Activated naive CD4-positive, alpha-beta T cell treated with anti-CD3 and anti-CD28 coated beads for 36 hours (primary cell): ENCODE measurements around the gene WDR38. TPM values are rescaled to one million over a fixed set of nuclear protein-coding genes. Genes with fewer than 3 reads are reported as not detected.

Experiments used
- CTCF ChIA-PET: fragments of 350-600 bp; sonication (Branson Sonifier 250); formaldehyde crosslinking; loops from one replicate; lab custom pipeline; 2021; ENCODE audit warnings: antibody characterized with exemption; lab: Charles Lee
- DNase-seq: peaks from one replicate; pipeline ENCODE4 v3.0.0-alpha.2; 2020
- H3K27ac Mint-ChIP-seq: one replicate; pipeline ENCODE4 v1.8.0; 2021; ENCODE audit warnings: mild to moderate bottlenecking, mixed read lengths
- H3K27me3 Mint-ChIP-seq: one replicate; pipeline ENCODE4 v1.8.0; 2021; ENCODE audit warnings: low read depth, mixed read lengths
- H3K36me3 Mint-ChIP-seq: one replicate; pipeline ENCODE4 v1.8.0; 2021; ENCODE audit warnings: low read depth, mixed read lengths
- H3K4me1 Mint-ChIP-seq: one replicate; pipeline ENCODE4 v1.8.0; 2021; ENCODE audit warnings: low read depth, mixed read lengths
- H3K4me3 Mint-ChIP-seq: one replicate; pipeline ENCODE4 v1.8.0; 2021; ENCODE audit warnings: mild to moderate bottlenecking, moderate library complexity, mixed read lengths
- H3K9me3 Mint-ChIP-seq: one replicate; pipeline ENCODE4 v1.8.0; 2021; ENCODE audit warnings: mixed read lengths
- intact Hi-C: fragments of 100-400 bp; cut with micrococcal nuclease; formaldehyde crosslinking; loops from one replicate; pipeline ENCODE4 v1.15.1; 2023
- total RNA-seq, 2 experiments: library from RNA; stranded (reverse); gene quantifications; one replicate each; pipeline ENCODE4 v1.2.3, GENCODE V29; 2021

WDR38 gene
- total RNA-seq, 2 experiments from 2014 or later = not detected

DNA sequence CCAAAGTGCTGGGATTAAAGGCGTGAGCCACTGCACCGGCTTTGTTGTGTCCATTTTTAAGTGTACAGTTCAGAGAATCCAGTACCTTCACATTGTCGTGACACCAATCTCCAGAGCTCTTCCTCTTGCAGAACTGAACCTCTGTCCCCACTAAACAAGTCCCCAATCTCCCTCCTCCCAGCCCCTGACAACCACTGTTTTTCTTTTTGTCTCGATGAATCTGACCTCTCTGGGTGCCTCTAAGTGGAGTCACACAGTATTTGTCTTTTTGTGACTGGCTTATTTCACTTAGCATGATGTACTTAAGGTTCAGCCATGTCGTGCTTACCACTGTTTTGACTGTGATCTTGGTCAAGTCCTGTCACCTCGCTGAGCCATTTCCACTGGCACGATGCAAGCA, 1.6 kb downstream of the WDR38 start:
- peaks cover 39% of the 10 kb centered on the region for H3K4me1 Mint-ChIP-seq
- H3K36me3 Mint-ChIP-seq = peaks cover 24% of the 10 kb centered on the region
- H3K27me3 Mint-ChIP-seq = no peaks in the 10 kb centered on the region
- intact Hi-C loops = no loop called here
- no peak overlapping the region for H3K27ac Mint-ChIP-seq
- H3K9me3 Mint-ChIP-seq = no peaks in the 10 kb centered on the region
- DNase-seq = no peak
- CTCF ChIA-PET = interaction anchor here (0.6 to 10.1 kb wide), 6 partner anchors 15 to 1665 kb away, joined by 3 to 315 read pairs (median 3); partner anchors contain the start of genes NR6A1 and OLFML2A
- no peak overlapping the region for H3K4me3 Mint-ChIP-seq

DNA sequence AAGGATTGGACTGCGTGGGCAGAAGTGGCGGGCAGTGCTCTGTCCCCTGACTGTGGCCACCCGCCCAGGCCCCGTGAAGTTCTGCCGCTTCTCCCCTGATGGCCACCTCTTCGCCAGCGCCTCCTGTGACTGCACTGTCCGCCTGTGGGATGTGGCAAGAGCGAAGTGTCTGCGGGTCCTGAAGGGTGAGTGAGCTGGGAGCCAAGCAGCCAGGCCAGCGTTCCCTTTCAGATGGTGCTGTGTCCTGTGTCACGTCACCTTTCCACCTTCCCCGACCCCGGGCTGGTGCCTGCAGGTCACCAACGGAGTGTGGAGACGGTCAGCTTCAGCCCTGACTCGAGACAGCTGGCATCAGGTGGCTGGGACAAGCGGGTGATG, 2.3 kb downstream of the WDR38 start:
- intact Hi-C loops = no loop called here
- H3K27me3 Mint-ChIP-seq = no peaks in the 10 kb centered on the region

GRCh38 chr9:124855944-124856765, 2.9 kb downstream of the WDR38 start:
- H3K27me3 Mint-ChIP-seq = no peaks in the 10 kb centered on the region
- peak; percentile 36 for DNase-seq
- CTCF ChIA-PET = interaction anchor here (0.5 to 2.6 kb wide), 5 partner anchors 21 to 139 kb away, joined by 3 to 36 read pairs (median 3); partner anchors contain the start of gene NR6A1
- H3K27ac Mint-ChIP-seq = no peak overlapping the region
- H3K9me3 Mint-ChIP-seq = no peaks in the 10 kb centered on the region
- intact Hi-C loops = no loop called here
- H3K4me1 Mint-ChIP-seq = peaks cover 48% of the 10 kb centered on the region
- peaks cover 37% of the 10 kb centered on the region for H3K36me3 Mint-ChIP-seq
- H3K4me3 Mint-ChIP-seq = no peak overlapping the region

More for the DNA sequence above, 2.3 kb downstream of the WDR38 start:
- CTCF ChIA-PET = interaction anchor here (0.6 to 2.6 kb wide), 4 partner anchors 18 to 1666 kb away, joined by 3 to 36 read pairs (median 4); partner anchors contain the start of gene NR6A1
- Mint-ChIP-seq H3K36me3 (peaks cover 31% of the 10 kb centered on the region), H3K9me3 (no peaks in the 10 kb centered on the region), H3K4me3 (no peak overlapping the region), H3K4me1 (peaks cover 46% of the 10 kb centered on the region), H3K27ac (no peak overlapping the region)
- no peak for DNase-seq

DNA sequence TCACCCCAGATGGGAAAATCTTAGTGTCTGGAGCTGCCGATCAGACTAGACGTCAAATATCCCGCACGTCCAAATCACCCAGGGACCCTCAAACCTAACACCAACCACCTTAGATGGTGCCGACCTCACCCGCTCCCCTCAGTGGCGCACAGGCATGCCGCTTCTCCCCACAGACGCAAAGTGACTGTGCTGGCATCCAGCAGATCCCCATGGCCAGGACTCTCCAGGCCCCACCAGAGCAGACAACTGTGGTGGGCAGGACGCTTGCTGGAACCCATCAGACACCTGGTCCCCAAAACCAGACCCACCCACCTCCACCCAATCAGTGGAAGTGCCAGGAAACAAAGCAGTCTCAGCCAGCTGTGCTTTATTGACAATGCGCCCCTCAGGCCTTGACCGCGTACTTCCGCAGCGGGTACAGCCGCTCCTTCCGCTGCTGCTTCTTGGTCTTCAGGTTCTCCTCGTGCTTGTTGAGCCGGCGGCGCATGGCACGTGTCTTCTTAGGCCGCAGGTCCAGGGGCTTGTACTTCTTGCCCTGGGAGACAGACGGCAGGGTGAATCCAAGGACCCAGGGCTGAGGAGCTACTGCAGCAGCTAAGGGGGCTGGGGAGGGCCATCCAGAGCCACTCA, 4.4 kb downstream of the WDR38 start:
- intact Hi-C loops = no loop called here
- Mint-ChIP-seq H3K4me3 (no peak overlapping the region), H3K27ac (peak overlapping the region; percentile 8), H3K4me1 (peaks cover 51% of the 10 kb centered on the region), H3K9me3 (no peaks in the 10 kb centered on the region), H3K27me3 (no peaks in the 10 kb centered on the region), H3K36me3 (peaks cover 43% of the 10 kb centered on the region)
- DNase-seq = no peak
- CTCF ChIA-PET = interaction anchor here (0.5 to 2.6 kb wide), 4 partner anchors 21 to 404 kb away, joined by 3 to 36 read pairs (median 4); partner anchors contain the start of genes GAPVD1 and NR6A1

- Mint-ChIP-seq H3K4me3 (peak overlapping the region; percentile 87), H3K4me1 (peaks cover 49% of the 10 kb centered on the region), H3K27me3 (no peaks in the 10 kb centered on the region), H3K27ac (peak overlapping the region; percentile 36), H3K36me3 (peaks cover 43% of the 10 kb centered on the region), H3K9me3 (no peaks in the 10 kb centered on the region)
- no peak for DNase-seq
- CTCF ChIA-PET = interaction anchor here (0.6 to 1.0 kb wide), 3 partner anchors 11 to 267 kb away, joined by 3 to 4 read pairs (median 3); no protein-coding TSS in a partner anchor
- intact Hi-C loops = no loop called here
Measured at GRCh38 chr9:124858330-124859046, 5.2 kb downstream of the WDR38 start.

DNA sequence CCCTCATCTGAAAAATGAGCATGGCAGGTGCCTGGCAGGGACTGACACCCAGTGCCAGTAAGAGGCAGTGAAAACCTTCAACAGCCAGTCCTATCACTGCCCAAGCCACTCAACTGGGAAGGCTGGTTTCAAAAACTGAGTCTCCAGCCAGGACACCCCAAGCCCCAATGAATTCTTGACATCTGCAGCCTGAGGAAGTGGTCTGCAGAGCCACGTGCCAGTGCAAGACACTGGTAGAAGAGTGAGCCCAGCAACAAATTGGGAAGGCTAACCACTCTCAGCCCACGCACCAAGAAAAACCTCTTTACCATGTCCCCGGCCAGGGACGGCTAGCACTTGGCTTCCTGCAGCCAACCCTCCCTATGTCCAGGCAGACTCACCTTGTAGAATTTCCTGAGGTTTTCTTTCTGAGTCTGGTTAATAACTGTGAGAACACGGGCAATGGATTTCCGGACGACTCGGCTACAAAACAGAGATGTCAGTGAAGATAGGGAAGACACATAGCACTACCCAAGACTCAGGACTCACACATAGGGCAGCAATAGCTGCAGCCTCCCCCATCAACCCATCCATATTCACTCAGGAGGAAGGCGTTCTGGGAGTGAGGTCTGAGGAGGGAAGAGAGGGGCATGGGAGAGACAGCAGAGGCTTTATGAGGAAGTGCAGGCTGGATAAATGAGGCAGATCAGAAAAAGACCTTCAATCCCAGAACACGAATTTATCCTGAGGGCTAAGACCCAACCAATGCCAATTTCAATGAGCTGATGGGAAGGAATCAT, 6.7 kb downstream of the WDR38 start:
- intact Hi-C loops = loop anchor here (5.0 kb wide), 1 partner anchor 402 kb away; the partner anchor contains the start of gene GAPVD1
- peak overlapping the region; percentile 58 for H3K27ac Mint-ChIP-seq
- CTCF ChIA-PET = interaction anchor here (0.6 to 1.9 kb wide), 4 partner anchors 13 to 450 kb away, joined by 3 to 6 read pairs (median 6); partner anchors contain the start of gene NR6A1

GRCh38 chr9:124860582-124861341, 7.5 kb downstream of the WDR38 start:
- intact Hi-C loops = loop anchor here (5.0 kb wide), 1 partner anchor 402 kb away; the partner anchor contains the start of gene GAPVD1
- H3K27me3 Mint-ChIP-seq = no peaks in the 10 kb centered on the region
- H3K9me3 Mint-ChIP-seq = no peaks in the 10 kb centered on the region
- peak overlapping the region; percentile 95 for H3K27ac Mint-ChIP-seq
- CTCF ChIA-PET = interaction anchor here (0.6 to 2.2 kb wide), 6 partner anchors 8 to 451 kb away, joined by 3 to 14 read pairs (median 6); partner anchors contain the start of genes NR6A1 and WDR38
- no peak for DNase-seq
- H3K4me3 Mint-ChIP-seq = peak overlapping the region; percentile 87
- peaks cover 46% of the 10 kb centered on the region for H3K4me1 Mint-ChIP-seq
- H3K36me3 Mint-ChIP-seq = peaks cover 43% of the 10 kb centered on the region

More for the DNA sequence above, 6.7 kb downstream of the WDR38 start:
- H3K36me3 Mint-ChIP-seq = peaks cover 43% of the 10 kb centered on the region
- H3K4me3 Mint-ChIP-seq = peak overlapping the region; percentile 87
- DNase-seq = no peak
- H3K9me3 Mint-ChIP-seq = no peaks in the 10 kb centered on the region
- no peaks in the 10 kb centered on the region for H3K27me3 Mint-ChIP-seq
- peaks cover 46% of the 10 kb centered on the region for H3K4me1 Mint-ChIP-seq

DNA sequence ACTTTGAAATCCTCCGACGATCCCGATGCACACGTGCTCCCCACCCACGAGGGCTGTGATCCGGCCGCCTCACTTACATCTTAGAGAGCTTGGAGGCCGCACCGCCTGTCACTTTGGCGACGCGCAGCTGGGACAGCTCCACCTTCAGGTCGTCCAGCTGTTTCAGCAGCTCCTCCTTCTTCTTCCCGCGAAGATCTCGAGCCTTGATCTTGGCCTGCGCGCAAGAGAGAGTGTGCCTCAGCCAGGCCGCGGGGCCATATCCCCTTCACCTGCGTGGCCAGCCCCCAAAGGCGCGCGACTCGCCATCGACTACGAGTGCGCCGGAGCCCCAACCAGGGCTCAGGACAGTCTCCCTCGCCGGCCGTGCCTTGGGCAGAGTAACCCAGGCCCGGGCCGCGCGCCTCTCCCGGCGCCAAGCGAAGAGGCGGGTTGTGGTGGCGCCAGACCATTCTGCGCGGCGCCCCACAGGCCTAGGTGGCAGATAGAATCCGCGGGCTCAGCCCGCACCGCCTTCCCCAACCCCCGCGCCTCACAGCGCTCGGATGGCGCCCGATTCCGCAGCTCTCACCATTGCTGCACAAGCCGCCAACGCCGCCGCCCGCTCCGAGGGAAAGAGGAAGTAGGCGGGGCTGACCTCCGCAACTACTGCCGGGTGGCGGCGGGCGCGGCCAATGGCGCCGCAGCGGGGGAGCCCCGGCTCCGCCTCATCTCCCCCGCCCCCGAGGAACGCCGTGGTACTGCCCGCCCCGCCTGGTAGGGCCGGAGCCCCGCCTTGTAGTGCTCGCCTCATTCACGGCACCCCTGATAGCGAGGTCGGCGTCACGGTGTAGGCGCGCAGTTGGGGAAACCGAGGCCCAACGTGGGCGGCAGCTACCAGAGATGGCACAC, 8.3 kb downstream of the WDR38 start, which contains the start of the genes ARPC5L and RPL35:
Gene ARPC5L (plus strand): TSS at position 789 of the 888 bp plus-strand sequence. CDS start 7,161 bp downstream, outside the sequence.
Gene RPL35 (minus strand): TSS at position 616 of the 888 bp plus-strand sequence. CDS start 45 bp downstream, at position 571.
- H3K27ac Mint-ChIP-seq = peak within 1 kb of the TSS; percentile 95
- no peaks in the 10 kb centered on the region for H3K9me3 Mint-ChIP-seq
- CTCF ChIA-PET = interaction anchor here (0.7 to 2.2 kb wide), 5 partner anchors 9 to 91 kb away, joined by 4 to 14 read pairs (median 6); partner anchors contain the start of genes NR6A1 and WDR38
- H3K36me3 Mint-ChIP-seq = peaks cover 43% of the 10 kb centered on the region
- peaks cover 46% of the 10 kb centered on the region for H3K4me1 Mint-ChIP-seq
- intact Hi-C loops = loop anchor here (1.0 to 5.0 kb wide), 7 partner anchors 9 to 401 kb away; partner anchors contain the start of genes GAPVD1, GOLGA1, HSPA5 and NR6A1
- peak; percentile 96 for DNase-seq
- no peaks in the 10 kb centered on the region for H3K27me3 Mint-ChIP-seq
- peak within 1 kb of the TSS; percentile 87 for H3K4me3 Mint-ChIP-seq

DNA sequence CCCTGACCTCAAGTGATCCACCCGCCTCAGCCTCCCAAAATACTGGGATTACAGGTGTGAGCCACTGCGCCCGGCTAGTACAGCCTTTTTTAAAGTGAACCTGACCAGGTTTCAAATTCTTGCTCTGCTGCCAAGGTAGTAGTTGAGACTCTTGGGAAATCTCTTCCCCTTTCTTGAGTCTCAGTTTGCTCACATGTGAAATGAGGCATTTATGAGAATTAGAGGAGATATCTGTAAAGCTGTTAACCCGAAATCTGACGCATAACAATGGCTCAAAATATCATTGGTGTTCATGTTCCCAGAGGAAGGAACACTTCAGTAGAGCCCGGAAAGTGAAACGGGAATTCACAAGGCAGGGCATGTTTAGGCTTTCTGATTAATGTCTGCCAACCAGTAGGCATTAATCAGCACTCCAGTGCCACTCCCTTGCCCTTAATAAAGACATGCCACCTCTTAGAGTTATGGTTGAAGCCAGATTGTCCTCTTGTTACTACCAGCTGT, 10.2 kb downstream of the WDR38 start:
- Mint-ChIP-seq H3K36me3 (peaks cover 40% of the 10 kb centered on the region), H3K9me3 (no peaks in the 10 kb centered on the region), H3K27ac (no peak overlapping the region), H3K27me3 (no peaks in the 10 kb centered on the region), H3K4me1 (peaks cover 43% of the 10 kb centered on the region), H3K4me3 (peak overlapping the region; percentile 32)
- CTCF ChIA-PET = interaction anchor here (1.3 kb wide), 1 partner anchor 91 kb away, joined by 4 read pairs; no protein-coding TSS in a partner anchor
- intact Hi-C loops = loop anchor here (2.0 to 5.0 kb wide), 4 partner anchors 77 to 399 kb away; partner anchors contain the start of genes GAPVD1, GOLGA1 and NR6A1
- DNase-seq = no peak
